Measurements from ENCODE around the gene GRIK4. TPM values are rescaled to one million over a fixed set of nuclear protein-coding genes. Genes with fewer than 3 reads are reported as not detected.

The GRIK4 gene
- polyA plus RNA-seq, 1 experiment = not detected

GRCh38 chr11:120513436-120514315 lies 2.1 kb downstream of the GRIK4 start:
- CTCF ChIA-PET = interaction anchor here (1.1 to 11.1 kb wide), 3 partner anchors 170 to 289 kb away, joined by 3 to 162 read pairs (median 5); no protein-coding TSS in a partner anchor
- Histone ChIP-seq H3K36me3 (ENCODE audit: control insufficient read depth, insufficient read depth, low read length) (no peaks in the 10 kb centered on the region), H3K27me3 (ENCODE audit: control insufficient read depth, insufficient read depth, low read length) (peaks cover 5% of the 10 kb centered on the region; the same call in 1 of the 2 replicates), H3K4me3 (ENCODE audit: low read depth, low read length) (no peak overlapping the region)
- POLR2A ChIA-PET = no interaction called here
- DNase-seq (ENCODE audit: low read depth) = no peak
- TF ChIP-seq CTCF (IDR thresholded peaks at IDR 0.05; ENCODE audit: insufficient read depth, low read depth, low read length) = no peak

- CTCF ChIA-PET = interaction anchor here (11.1 kb wide), 1 partner anchor 169 kb away, joined by 162 read pairs; no protein-coding TSS in a partner anchor
- DNase-seq (ENCODE audit: low read depth) = no peak
- Histone ChIP-seq H3K4me3 (ENCODE audit: low read depth, low read length) (no peak overlapping the region), H3K27me3 (ENCODE audit: control insufficient read depth, insufficient read depth, low read length) (peaks cover 5% of the 10 kb centered on the region; the same call in 1 of the 2 replicates), H3K36me3 (ENCODE audit: control insufficient read depth, insufficient read depth, low read length) (no peaks in the 10 kb centered on the region)
- TF ChIP-seq CTCF (IDR thresholded peaks at IDR 0.05; ENCODE audit: insufficient read depth, low read depth, low read length) = no peak
- POLR2A ChIA-PET = no interaction called here
These were observed 3.1 kb downstream of the GRIK4 start for GRCh38 chr11:120514541-120515121.

- Histone ChIP-seq H3K4me3 (ENCODE audit: low read depth, low read length) (no peak overlapping the region), H3K36me3 (ENCODE audit: control insufficient read depth, insufficient read depth, low read length) (no peaks in the 10 kb centered on the region), H3K27me3 (ENCODE audit: control insufficient read depth, insufficient read depth, low read length) (peaks cover 5% of the 10 kb centered on the region; the same call in 1 of the 2 replicates)
- TF ChIP-seq CTCF (IDR thresholded peaks at IDR 0.05; ENCODE audit: insufficient read depth, low read depth, low read length) = no peak
- POLR2A ChIA-PET = no interaction called here
- CTCF ChIA-PET = interaction anchor here (11.1 kb wide), 1 partner anchor 168 kb away, joined by 162 read pairs; no protein-coding TSS in a partner anchor
- DNase-seq (ENCODE audit: low read depth) = no peak
These were observed 3.7 kb downstream of the GRIK4 start for GRCh38 chr11:120515186-120515723.

GRCh38 chr11:120516461-120517389 lies 5.2 kb downstream of the GRIK4 start:
- ChIA-PET POLR2A (no interaction called here), CTCF (interaction anchor here (0.7 to 11.1 kb wide), 4 partner anchors 9 to 213 kb away, joined by 3 to 162 read pairs (median 3); no protein-coding TSS in a partner anchor)
- no peak for DNase-seq (ENCODE audit: low read depth)
- Histone ChIP-seq H3K27me3 (ENCODE audit: control insufficient read depth, insufficient read depth, low read length) (peaks cover 5% of the 10 kb centered on the region; the same call in 1 of the 2 replicates), H3K36me3 (ENCODE audit: control insufficient read depth, insufficient read depth, low read length) (no peaks in the 10 kb centered on the region), H3K4me3 (ENCODE audit: low read depth, low read length) (no peak overlapping the region)
- no peak for TF ChIP-seq CTCF (IDR thresholded peaks at IDR 0.05; ENCODE audit: insufficient read depth, low read depth, low read length)

Measured in BJ (cell line).